Activated naive CD4-positive, alpha-beta T cell treated with anti-CD3 and anti-CD28 coated beads, Interleukin-2, amount 50 U/mL, for 72 hours (primary cell): ENCODE data around the gene SLC12A8. TPM values are rescaled to one million over a fixed set of nuclear protein-coding genes. Genes with fewer than 3 reads are reported as not detected.

Source experiments
- ATAC-seq, 2 donors: fragments of 150-1000 bp; cut with Tn5 transposase; 2 replicates each; pipeline ENCODE4 v1.10.0; 2021; ENCODE audit warnings: mild to moderate bottlenecking in 2 of 2, moderate library complexity in 2 of 2
- DNase-seq, 2 donors: peaks; one replicate each; pipeline ENCODE4 v3.0.0; 2021 to 2022; ENCODE audit warnings: low spot score in 2 of 2
- H3K27ac Mint-ChIP-seq, 2 donors: one replicate each; pipeline ENCODE4 v1.8.0; 2022; ENCODE audit warnings: mild to moderate bottlenecking in 2 of 2, mixed read lengths in 2 of 2
- H3K36me3 Mint-ChIP-seq, 2 donors: one replicate each; pipeline ENCODE4 v1.8.0; 2022; ENCODE audit warnings: mixed read lengths in 2 of 2
- H3K9me3 Mint-ChIP-seq, 2 donors: one replicate each; pipeline ENCODE4 v1.8.0; 2022; ENCODE audit warnings: mixed read lengths in 2 of 2
- total RNA-seq, 2 donors: library from RNA; stranded (reverse); gene quantifications; one replicate each; pipeline ENCODE4 v1.2.3, GENCODE V29; 2022

Gene SLC12A8
- total RNA-seq, 2 donors from 2014 or later: 0.34 to 0.35 TPM

GRCh38 chr3:125033135-125033534 is 179.4 kb downstream of the SLC12A8 start:
- no peak overlapping the region for H3K27ac Mint-ChIP-seq
- no peak for ATAC-seq
- H3K36me3 Mint-ChIP-seq: peaks cover 22 to 49% of the 10 kb centered on the region in 2 donors
- H3K9me3 Mint-ChIP-seq: peaks cover 4 to 10% of the 10 kb centered on the region in 2 donors
- no peak for DNase-seq

- peaks cover 23 to 49% of the 10 kb centered on the region in 2 donors for H3K36me3 Mint-ChIP-seq
- DNase-seq (no peak), ATAC-seq (no peak)
- H3K9me3 Mint-ChIP-seq: peaks cover 4 to 10% of the 10 kb centered on the region in 2 donors
- H3K27ac Mint-ChIP-seq: no peak overlapping the region
Measured at GRCh38 chr3:125032683-125033082, 179.9 kb downstream of the SLC12A8 start.

Other genes starting within 250 kb of the SLC12A8 start
- 10 to 100 TPM in 1 of 2 donors, 1 to 10 TPM in 1; 9.8 to 13.9 TPM for gene HEG1, start 156.8 kb downstream of the SLC12A8 start, total RNA-seq
- 10 to 100 TPM; 28.5 to 47.8 TPM for gene ZNF148, start 162.6 kb upstream of the SLC12A8 start, total RNA-seq